Measurements from ENCODE around the gene CHST7. TPM values are rescaled to one million over a fixed set of nuclear protein-coding genes. Genes with fewer than 3 reads are reported as not detected.
A peak's percentile ranks its signal among the peaks of the same experiment; 100 is the strongest.

The CHST7 gene
- total and polyA plus RNA-seq, 2 experiments from 2014 or later, result 7.6 to 27.2 TPM

- DNase-seq (ENCODE audit: low spot score), result peak; percentile 68
- peak overlapping the region; percentile 39 for H3K4me3 ChIP-seq
- TF ChIP-seq, protein P1, sequence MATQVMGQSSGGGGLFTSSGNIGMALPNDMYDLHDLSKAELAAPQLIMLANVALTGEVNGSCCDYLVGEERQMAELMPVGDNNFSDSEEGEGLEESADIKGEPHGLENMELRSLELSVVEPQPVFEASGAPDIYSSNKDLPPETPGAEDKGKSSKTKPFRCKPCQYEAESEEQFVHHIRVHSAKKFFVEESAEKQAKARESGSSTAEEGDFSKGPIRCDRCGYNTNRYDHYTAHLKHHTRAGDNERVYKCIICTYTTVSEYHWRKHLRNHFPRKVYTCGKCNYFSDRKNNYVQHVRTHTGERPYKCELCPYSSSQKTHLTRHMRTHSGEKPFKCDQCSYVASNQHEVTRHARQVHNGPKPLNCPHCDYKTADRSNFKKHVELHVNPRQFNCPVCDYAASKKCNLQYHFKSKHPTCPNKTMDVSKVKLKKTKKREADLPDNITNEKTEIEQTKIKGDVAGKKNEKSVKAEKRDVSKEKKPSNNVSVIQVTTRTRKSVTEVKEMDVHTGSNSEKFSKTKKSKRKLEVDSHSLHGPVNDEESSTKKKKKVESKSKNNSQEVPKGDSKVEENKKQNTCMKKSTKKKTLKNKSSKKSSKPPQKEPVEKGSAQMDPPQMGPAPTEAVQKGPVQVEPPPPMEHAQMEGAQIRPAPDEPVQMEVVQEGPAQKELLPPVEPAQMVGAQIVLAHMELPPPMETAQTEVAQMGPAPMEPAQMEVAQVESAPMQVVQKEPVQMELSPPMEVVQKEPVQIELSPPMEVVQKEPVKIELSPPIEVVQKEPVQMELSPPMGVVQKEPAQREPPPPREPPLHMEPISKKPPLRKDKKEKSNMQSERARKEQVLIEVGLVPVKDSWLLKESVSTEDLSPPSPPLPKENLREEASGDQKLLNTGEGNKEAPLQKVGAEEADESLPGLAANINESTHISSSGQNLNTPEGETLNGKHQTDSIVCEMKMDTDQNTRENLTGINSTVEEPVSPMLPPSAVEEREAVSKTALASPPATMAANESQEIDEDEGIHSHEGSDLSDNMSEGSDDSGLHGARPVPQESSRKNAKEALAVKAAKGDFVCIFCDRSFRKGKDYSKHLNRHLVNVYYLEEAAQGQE (IDR thresholded peaks at IDR 0.05; ENCODE audit: unreplicated experiment), result no peak
- TF ChIP-seq ETS1 (IDR thresholded peaks at IDR 0.05) (no peak), CREB1 (CRISPR knock-in tag; IDR thresholded peaks at IDR 0.05; ENCODE audit: low read depth) (no peak), NANOG (IDR thresholded peaks at IDR 0.05; ENCODE audit: borderline replicate concordance) (peak; percentile 41; the same call in 1 of the 2 replicates)
- H3K4me1 ChIP-seq (ENCODE audit: insufficient read depth), result peaks cover 36% of the 10 kb centered on the region
- H4K20me1 ChIP-seq (replicated peaks; ENCODE audit: insufficient read depth), result no peaks in the 10 kb centered on the region
- Mint-ChIP-seq H3K4me1 (peaks cover 43% of the 10 kb centered on the region), H3K9me3 (no peaks in the 10 kb centered on the region), H3K36me3 (ENCODE audit: low read depth) (peaks cover 3% of the 10 kb centered on the region; the same call in 2 of the 3 replicates), H3K27me3 (ENCODE audit: insufficient read depth, low read depth, poor library complexity) (peaks cover 3% of the 10 kb centered on the region), H3K4me3 (peak overlapping the region; percentile 50), H3K27ac (no peak overlapping the region)
- H3K27ac ChIP-seq (ENCODE audit: low read depth), result peak overlapping the region; percentile 72
- peak overlapping the region; percentile 64 for H3K4me2 ChIP-seq
- no peaks in the 10 kb centered on the region for H3K9me2 ChIP-seq (ENCODE audit: insufficient read depth)
- H3F3A ChIP-seq (replicated peaks; ENCODE audit: low read depth), result no peaks in the 10 kb centered on the region
- no peaks in the 10 kb centered on the region for H3K36me3 ChIP-seq (ENCODE audit: insufficient read depth)
- no peak overlapping the region for H2AFZ ChIP-seq
- H3K79me2 ChIP-seq (replicated peaks; ENCODE audit: insufficient read depth), result peaks cover 63% of the 10 kb centered on the region
- no peaks in the 10 kb centered on the region for H3K27me3 ChIP-seq (ENCODE audit: insufficient read depth)
- ATAC-seq, result peak; percentile 82
Observed at GRCh38 chrX:46588263-46588662, 14.7 kb downstream of the CHST7 start.

DNA sequence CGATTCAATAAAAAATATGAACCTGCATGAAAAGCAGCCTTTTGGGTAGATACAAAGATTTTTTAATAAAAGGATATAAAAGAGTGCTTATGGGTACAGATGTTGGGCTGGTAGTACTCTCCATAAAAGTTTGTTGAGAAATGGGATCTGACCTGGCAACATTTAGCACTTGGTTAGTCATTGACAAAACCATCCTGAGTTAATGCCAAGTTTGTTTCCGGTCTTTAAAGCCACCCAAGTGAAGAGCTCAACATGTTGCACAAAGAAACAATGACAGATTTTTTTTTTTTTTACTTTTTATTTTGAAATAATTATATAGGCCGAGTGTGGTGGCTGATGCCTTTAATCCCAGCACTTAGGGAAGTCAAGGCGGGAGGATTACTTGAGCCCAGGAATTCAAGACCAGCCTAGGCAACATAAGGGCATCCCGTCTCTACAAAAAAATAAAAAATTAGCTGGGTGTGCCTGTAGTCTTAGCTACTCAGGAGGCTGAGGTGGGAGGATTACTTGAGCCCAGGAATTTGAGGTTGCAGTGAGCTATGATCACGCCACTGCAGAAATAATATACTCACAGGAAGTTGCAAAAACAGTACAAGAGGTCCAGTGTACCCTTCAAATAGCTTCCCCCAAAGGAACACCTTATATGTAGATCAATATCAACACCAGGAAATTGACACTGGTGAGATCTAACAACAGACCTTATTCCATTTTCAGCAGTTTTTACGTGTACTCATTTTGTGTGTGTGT, 16.6 kb downstream of the CHST7 start:
- H3K9me3 Mint-ChIP-seq, result no peaks in the 10 kb centered on the region
- H3K36me3 Mint-ChIP-seq (ENCODE audit: low read depth), result peaks cover 3% of the 10 kb centered on the region; the same call in 1 of the 3 replicates
- Histone ChIP-seq H3K4me1 (ENCODE audit: insufficient read depth) (peaks cover 27% of the 10 kb centered on the region), H3K27ac (ENCODE audit: low read depth) (no peak overlapping the region), H2AFZ (no peak overlapping the region), H4K20me1 (replicated peaks; ENCODE audit: insufficient read depth) (no peaks in the 10 kb centered on the region), H3K79me2 (replicated peaks; ENCODE audit: insufficient read depth) (peaks cover 62% of the 10 kb centered on the region), H3K4me3 (no peak overlapping the region), H3F3A (replicated peaks; ENCODE audit: low read depth) (no peaks in the 10 kb centered on the region), H3K36me3 (ENCODE audit: insufficient read depth) (no peaks in the 10 kb centered on the region), H3K4me2 (0 out of 2 replicates have a peak overlapping the region, but pooled peaks have one; percentile 26), H3K27me3 (ENCODE audit: insufficient read depth) (no peaks in the 10 kb centered on the region), H3K9me2 (ENCODE audit: insufficient read depth) (no peaks in the 10 kb centered on the region)
- ATAC-seq (no peak), DNase-seq (ENCODE audit: low spot score) (no peak)
- no peak overlapping the region for H3K27ac Mint-ChIP-seq
- H3K4me3 Mint-ChIP-seq, result no peak overlapping the region
- no peaks in the 10 kb centered on the region for H3K27me3 Mint-ChIP-seq (ENCODE audit: insufficient read depth, low read depth, poor library complexity)
- H3K4me1 Mint-ChIP-seq, result peaks cover 45% of the 10 kb centered on the region
- TF ChIP-seq ZNF331 (CRISPR knock-in tag; IDR thresholded peaks at IDR 0.05; ENCODE audit: low read depth) (no peak), ZNF462 (CRISPR knock-in tag; IDR thresholded peaks at IDR 0.05) (no peak), CTCF (conservative IDR thresholded peaks at IDR 0.05; ENCODE audit: low read depth in 2 of 2) (no peak)
